Esophagus squamous epithelium (tissue), 4 donors: ENCODE results near the gene MOGAT1.

Experiments
- POLR2A ChIP-seq, 4 donors: fragments of 450-650 bp; IDR thresholded peaks; one replicate each; pipeline ENCODE4 v1.6.1; 2017; ENCODE audit warnings: antibody characterized with exemption in 4 of 4, mild to moderate bottlenecking in 4 of 4, moderate library complexity in 3 of 4
- TF ChIP-seq, protein P1 (sequence below), 6 experiments: fragments of 450-650 bp in 4 of 6; fragments of 200-600 bp in 2 of 6; sonication (generic) in 2 of 6; IDR thresholded peaks; one replicate each; pipeline ENCODE4 v1.5.1; 2016 to 2019; ENCODE audit warnings: antibody characterized with exemption in 6 of 6, mild to moderate bottlenecking in 4 of 6, moderate library complexity in 4 of 6

DNA sequence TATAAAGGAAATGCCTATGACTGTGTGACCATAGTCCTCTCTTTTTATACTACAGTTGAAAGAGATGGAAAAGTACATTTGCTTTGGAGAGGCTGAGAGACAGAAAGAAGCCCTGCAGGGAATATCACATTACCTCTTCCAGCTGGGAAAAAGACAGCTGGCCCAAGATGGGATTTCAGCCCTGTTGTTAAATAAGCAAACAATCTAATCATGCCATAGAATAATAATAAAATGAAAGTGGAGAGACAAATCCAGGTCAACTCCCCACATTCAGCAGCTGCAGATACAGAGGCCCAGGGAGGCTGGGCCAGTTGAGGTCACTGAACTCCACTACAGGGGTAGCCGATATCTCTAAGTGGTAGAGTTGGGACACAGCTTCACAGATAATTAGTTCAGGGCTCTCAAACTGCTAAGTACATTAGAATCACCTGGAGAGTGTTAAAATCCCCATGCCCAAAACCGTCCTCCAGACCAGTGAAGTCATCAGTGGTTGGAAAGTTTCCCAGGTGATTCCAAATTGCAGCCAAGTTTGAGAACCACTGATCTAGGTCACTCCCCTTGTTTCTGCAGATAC, 81.9 kb downstream of the MOGAT1 start:
- TF ChIP-seq POLR2A (IDR thresholded peaks at IDR 0.05): no peak
- TF ChIP-seq, protein P1, sequence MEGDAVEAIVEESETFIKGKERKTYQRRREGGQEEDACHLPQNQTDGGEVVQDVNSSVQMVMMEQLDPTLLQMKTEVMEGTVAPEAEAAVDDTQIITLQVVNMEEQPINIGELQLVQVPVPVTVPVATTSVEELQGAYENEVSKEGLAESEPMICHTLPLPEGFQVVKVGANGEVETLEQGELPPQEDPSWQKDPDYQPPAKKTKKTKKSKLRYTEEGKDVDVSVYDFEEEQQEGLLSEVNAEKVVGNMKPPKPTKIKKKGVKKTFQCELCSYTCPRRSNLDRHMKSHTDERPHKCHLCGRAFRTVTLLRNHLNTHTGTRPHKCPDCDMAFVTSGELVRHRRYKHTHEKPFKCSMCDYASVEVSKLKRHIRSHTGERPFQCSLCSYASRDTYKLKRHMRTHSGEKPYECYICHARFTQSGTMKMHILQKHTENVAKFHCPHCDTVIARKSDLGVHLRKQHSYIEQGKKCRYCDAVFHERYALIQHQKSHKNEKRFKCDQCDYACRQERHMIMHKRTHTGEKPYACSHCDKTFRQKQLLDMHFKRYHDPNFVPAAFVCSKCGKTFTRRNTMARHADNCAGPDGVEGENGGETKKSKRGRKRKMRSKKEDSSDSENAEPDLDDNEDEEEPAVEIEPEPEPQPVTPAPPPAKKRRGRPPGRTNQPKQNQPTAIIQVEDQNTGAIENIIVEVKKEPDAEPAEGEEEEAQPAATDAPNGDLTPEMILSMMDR (IDR thresholded peaks at IDR 0.05): no peak
